ENCODE measurements around the gene HOXD3.

HOXD3 gene

GRCh38 chr2:176164611-176165369 lies 7.7 kb downstream of the HOXD3 start:
- Histone ChIP-seq H3F3A (ENCODE audit: low read depth) (no peaks in the 10 kb centered on the region), H3K4me1 (ENCODE audit: insufficient read depth, low read length, poor library complexity, severe bottlenecking) (no peaks in the 10 kb centered on the region), H3K36me3 (ENCODE audit: insufficient read depth, low read length) (no peaks in the 10 kb centered on the region), H3K9me3 (ENCODE audit: insufficient read depth, low read depth, low read length) (no peaks in the 10 kb centered on the region), H3K27me3 (ENCODE audit: insufficient read depth, low read length, poor library complexity, severe bottlenecking) (no peaks in the 10 kb centered on the region), H3K79me2 (ENCODE audit: insufficient read depth, low read length) (no peaks in the 10 kb centered on the region), H3K4me2 (ENCODE audit: low read depth, low read length, poor library complexity, severe bottlenecking) (no peak overlapping the region), H2AFZ (ENCODE audit: low read length) (no peak overlapping the region), H4K20me1 (ENCODE audit: insufficient read depth, low read length, poor library complexity, severe bottlenecking) (no peaks in the 10 kb centered on the region), H3K4me3 (ENCODE audit: low read length, poor library complexity, severe bottlenecking) (no peak overlapping the region), H3K9me2 (replicated peaks; ENCODE audit: low read depth, low read length) (no peaks in the 10 kb centered on the region), H3K9ac (ENCODE audit: low read depth, low read length, poor library complexity, severe bottlenecking) (no peak overlapping the region)
- TF ChIP-seq EZH2phosphoT487 (IDR thresholded peaks at IDR 0.05; ENCODE audit: borderline replicate concordance) (no peak), CTCF (conservative IDR thresholded peaks at IDR 0.05; ENCODE audit: low read length) (no peak)

DNA sequence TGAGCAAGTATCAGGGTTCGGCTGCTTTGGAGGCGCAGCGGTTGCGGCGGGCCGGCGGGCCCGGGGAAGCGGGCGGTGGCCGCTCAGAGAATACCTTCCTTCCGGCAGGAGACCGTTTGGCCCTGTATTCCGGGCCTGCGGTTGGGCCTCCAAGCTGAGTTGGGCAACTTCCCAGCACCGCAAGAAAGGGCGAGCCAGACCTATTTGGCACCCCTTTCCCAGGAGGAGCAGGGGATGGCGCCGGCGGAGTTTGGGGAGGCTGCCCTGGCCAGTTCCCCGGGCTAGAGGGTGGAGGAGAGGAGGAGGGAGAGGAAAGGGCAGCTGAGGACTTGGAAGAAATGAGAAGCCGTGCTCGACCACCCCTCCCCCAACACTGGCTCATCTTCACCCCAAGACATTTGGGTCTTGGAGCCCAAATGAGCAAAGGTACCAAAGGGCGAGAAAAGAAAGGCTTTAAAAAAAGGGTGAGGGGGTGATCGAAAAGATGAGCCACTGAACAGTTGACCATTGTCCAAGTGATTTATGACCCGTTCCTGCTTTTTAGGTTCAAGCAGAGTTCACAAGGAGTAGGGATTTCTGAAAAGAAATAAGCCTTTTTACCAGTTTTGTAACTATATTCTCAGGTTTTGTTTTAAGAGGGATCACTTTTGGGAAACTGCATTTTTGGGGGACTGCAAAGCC lies 8.4 kb downstream of the HOXD3 start:
- Histone ChIP-seq H3K79me2 (ENCODE audit: insufficient read depth, low read length) (no peaks in the 10 kb centered on the region), H3F3A (ENCODE audit: low read depth) (no peaks in the 10 kb centered on the region), H2AFZ (ENCODE audit: low read length) (no peak overlapping the region), H3K9ac (ENCODE audit: low read depth, low read length, poor library complexity, severe bottlenecking) (no peak overlapping the region), H3K4me2 (ENCODE audit: low read depth, low read length, poor library complexity, severe bottlenecking) (no peak overlapping the region), H3K9me3 (ENCODE audit: insufficient read depth, low read depth, low read length) (no peaks in the 10 kb centered on the region), H3K36me3 (ENCODE audit: insufficient read depth, low read length) (no peaks in the 10 kb centered on the region), H3K4me3 (ENCODE audit: low read length, poor library complexity, severe bottlenecking) (no peak overlapping the region), H4K20me1 (ENCODE audit: insufficient read depth, low read length, poor library complexity, severe bottlenecking) (no peaks in the 10 kb centered on the region), H3K4me1 (ENCODE audit: insufficient read depth, low read length, poor library complexity, severe bottlenecking) (no peaks in the 10 kb centered on the region), H3K27me3 (ENCODE audit: insufficient read depth, low read length, poor library complexity, severe bottlenecking) (no peaks in the 10 kb centered on the region), H3K9me2 (replicated peaks; ENCODE audit: low read depth, low read length) (no peaks in the 10 kb centered on the region)
- TF ChIP-seq EZH2phosphoT487 (IDR thresholded peaks at IDR 0.05; ENCODE audit: borderline replicate concordance) = no peak
- TF ChIP-seq CTCF (conservative IDR thresholded peaks at IDR 0.05; ENCODE audit: low read length) = no peak

DNA sequence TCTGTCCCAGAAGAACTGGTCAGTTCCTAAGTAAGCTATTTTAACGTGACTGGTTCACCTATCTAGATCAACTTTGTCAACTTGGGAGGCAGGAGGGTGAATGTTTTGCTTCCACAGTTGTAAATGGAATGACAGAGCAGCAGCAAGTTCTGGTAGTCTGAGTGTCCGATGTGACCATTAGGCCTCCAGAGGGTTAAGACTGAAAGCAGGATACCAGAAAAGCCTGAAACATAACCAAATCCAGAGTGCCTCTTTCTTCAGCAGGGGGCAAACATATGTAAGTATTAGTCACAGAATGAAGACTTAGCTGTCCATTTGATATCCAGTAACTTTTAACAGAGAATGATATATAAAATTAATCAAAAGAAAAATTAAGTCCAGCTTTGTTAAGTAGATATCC lies 9.2 kb downstream of the HOXD3 start:
- no peak for TF ChIP-seq EZH2phosphoT487 (IDR thresholded peaks at IDR 0.05; ENCODE audit: borderline replicate concordance)
- TF ChIP-seq CTCF (conservative IDR thresholded peaks at IDR 0.05; ENCODE audit: low read length) = no peak
- Histone ChIP-seq H3K79me2 (ENCODE audit: insufficient read depth, low read length) (no peaks in the 10 kb centered on the region), H3K9me2 (replicated peaks; ENCODE audit: low read depth, low read length) (no peaks in the 10 kb centered on the region), H3F3A (ENCODE audit: low read depth) (no peaks in the 10 kb centered on the region), H3K27me3 (ENCODE audit: insufficient read depth, low read length, poor library complexity, severe bottlenecking) (no peaks in the 10 kb centered on the region), H3K36me3 (ENCODE audit: insufficient read depth, low read length) (no peaks in the 10 kb centered on the region), H2AFZ (ENCODE audit: low read length) (no peak overlapping the region), H3K4me3 (ENCODE audit: low read length, poor library complexity, severe bottlenecking) (no peak overlapping the region), H3K9me3 (ENCODE audit: insufficient read depth, low read depth, low read length) (no peaks in the 10 kb centered on the region), H3K9ac (ENCODE audit: low read depth, low read length, poor library complexity, severe bottlenecking) (no peak overlapping the region), H3K4me2 (ENCODE audit: low read depth, low read length, poor library complexity, severe bottlenecking) (no peak overlapping the region), H4K20me1 (ENCODE audit: insufficient read depth, low read length, poor library complexity, severe bottlenecking) (no peaks in the 10 kb centered on the region), H3K4me1 (ENCODE audit: insufficient read depth, low read length, poor library complexity, severe bottlenecking) (no peaks in the 10 kb centered on the region)
